Suprapubic skin (tissue), 4 donors: Measurements from ENCODE around the gene NOSIP. TPM values are rescaled to one million over a fixed set of nuclear protein-coding genes. Genes with fewer than 3 reads are reported as not detected.

ENCODE experiments used
- DNase-seq, 2 donors: peaks; one replicate each; pipeline ENCODE4 v3.0.0-alpha.2; 2019; ENCODE audit warnings: low spot score in 2 of 2
- H3K27ac ChIP-seq: fragments of 200-600 bp; sonication (generic); one replicate; pipeline ENCODE4 v1.5.1; 2019
- H3K27me3 ChIP-seq: fragments of 200-600 bp; sonication (generic); one replicate; pipeline ENCODE4 v1.5.1; 2019
- H3K36me3 ChIP-seq: fragments of 200-600 bp; sonication (generic); one replicate; pipeline ENCODE4 v1.5.1; 2019
- H3K4me1 ChIP-seq: fragments of 200-600 bp; sonication (generic); one replicate; pipeline ENCODE4 v1.5.1; 2019
- H3K4me3 ChIP-seq: fragments of 200-600 bp; sonication (generic); one replicate; pipeline ENCODE4 v1.5.1; 2019; ENCODE audit warnings: mild to moderate bottlenecking
- H3K9me3 ChIP-seq: fragments of 200-600 bp; sonication (generic); one replicate; pipeline ENCODE4 v1.5.1; 2019
- EP300 ChIP-seq: sonication (generic); formaldehyde crosslinking; IDR thresholded peaks from one replicate; pipeline ENCODE4 v1.6.1; 2017; ENCODE audit warnings: antibody characterized with exemption
- POLR2A ChIP-seq, 2 donors: fragments of 450-650 bp; IDR thresholded peaks; one replicate each; pipeline ENCODE4 v1.6.1; 2017; ENCODE audit warnings: antibody characterized with exemption in 2 of 2, mild to moderate bottlenecking in 2 of 2, moderate library complexity in 2 of 2
- POLR2AphosphoS5 ChIP-seq, 3 donors: sonication (generic); formaldehyde crosslinking; IDR thresholded peaks; one replicate each; pipeline ENCODE4 v1.6.1; 2017; ENCODE audit warnings: antibody characterized with exemption in 3 of 3
- WGBS: methylation state at CpG from one replicate; pipeline ENCODE4 v1.1.5; 2018; 5-methylcytosine and 5-hydroxymethylcytosine counted together
- total RNA-seq, 4 donors: library from RNA; depleted of rRNA; stranded (reverse); fragments of >200 nt; gene quantifications; one replicate each; pipeline ENCODE4 v1.1.0, GENCODE V29; 2016
- TF ChIP-seq, protein P1 (sequence below), 2 donors: fragments of 200-600 bp in 1 of 2; fragments of 450-650 bp in 1 of 2; sonication (generic) in 1 of 2; IDR thresholded peaks; one replicate each; pipeline ENCODE4 v1.5.1; 2016 to 2019; ENCODE audit warnings: antibody characterized with exemption in 2 of 2, mild to moderate bottlenecking in 1 of 2, moderate library complexity in 1 of 2

The NOSIP gene
- total RNA-seq, 4 donors from 2014 or later = 42.5 to 85.6 (median 68.9) TPM

DNA sequence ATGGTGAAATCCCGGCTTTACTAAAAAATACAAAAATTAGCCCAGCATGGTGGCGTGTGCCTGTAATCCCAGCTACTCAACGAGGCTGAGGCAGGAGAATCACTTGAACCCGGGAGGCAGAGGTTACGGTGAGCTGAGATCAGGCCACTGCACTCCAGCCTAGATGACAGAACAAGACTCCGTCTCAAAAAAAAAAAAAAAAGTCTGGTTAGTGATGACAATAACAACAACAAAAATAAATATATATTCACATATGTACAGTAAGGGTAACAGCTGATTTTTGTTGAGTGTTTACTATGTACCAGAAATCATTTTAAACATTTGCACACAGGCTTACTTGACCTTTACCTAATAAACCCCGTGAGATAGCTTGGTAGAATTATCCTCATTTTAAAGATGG lies 36.6 kb upstream of the NOSIP start:
- Histone ChIP-seq H3K27ac (no peak overlapping the region), H3K27me3 (no peaks in the 10 kb centered on the region), H3K9me3 (no peaks in the 10 kb centered on the region), H3K4me3 (no peak overlapping the region), H3K36me3 (peaks cover 75% of the 10 kb centered on the region), H3K4me1 (peaks cover 21% of the 10 kb centered on the region)
- TF ChIP-seq POLR2AphosphoS5 (IDR thresholded peaks at IDR 0.05) (no peak), EP300 (no peak), POLR2A (IDR thresholded peaks at IDR 0.05) (no peak)
- TF ChIP-seq, protein P1, sequence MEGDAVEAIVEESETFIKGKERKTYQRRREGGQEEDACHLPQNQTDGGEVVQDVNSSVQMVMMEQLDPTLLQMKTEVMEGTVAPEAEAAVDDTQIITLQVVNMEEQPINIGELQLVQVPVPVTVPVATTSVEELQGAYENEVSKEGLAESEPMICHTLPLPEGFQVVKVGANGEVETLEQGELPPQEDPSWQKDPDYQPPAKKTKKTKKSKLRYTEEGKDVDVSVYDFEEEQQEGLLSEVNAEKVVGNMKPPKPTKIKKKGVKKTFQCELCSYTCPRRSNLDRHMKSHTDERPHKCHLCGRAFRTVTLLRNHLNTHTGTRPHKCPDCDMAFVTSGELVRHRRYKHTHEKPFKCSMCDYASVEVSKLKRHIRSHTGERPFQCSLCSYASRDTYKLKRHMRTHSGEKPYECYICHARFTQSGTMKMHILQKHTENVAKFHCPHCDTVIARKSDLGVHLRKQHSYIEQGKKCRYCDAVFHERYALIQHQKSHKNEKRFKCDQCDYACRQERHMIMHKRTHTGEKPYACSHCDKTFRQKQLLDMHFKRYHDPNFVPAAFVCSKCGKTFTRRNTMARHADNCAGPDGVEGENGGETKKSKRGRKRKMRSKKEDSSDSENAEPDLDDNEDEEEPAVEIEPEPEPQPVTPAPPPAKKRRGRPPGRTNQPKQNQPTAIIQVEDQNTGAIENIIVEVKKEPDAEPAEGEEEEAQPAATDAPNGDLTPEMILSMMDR (IDR thresholded peaks at IDR 0.05) = no peak
- WGBS = 96% methylated on average over 7 of the region's 7 CpGs
- DNase-seq = no peak

DNA sequence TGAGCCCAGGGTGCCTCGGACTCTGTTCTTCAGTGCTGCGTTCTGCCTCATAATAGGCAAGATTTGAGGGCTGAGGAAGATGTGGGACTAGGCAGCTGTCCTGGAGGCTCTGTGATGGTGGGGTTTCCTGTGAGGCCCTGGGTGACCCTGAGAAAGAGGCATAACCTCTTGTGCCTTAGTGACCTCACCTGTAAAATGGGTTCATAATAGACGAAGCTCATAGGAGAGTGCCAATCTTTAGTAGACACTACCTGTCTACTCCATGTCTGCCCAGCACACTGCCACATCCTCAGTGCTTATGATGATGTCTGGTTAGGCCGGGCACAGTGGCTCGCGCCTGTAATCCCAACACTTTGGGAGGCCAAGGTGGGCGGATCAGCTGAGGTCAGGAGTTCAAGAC lies 36.2 kb upstream of the NOSIP start:
- peaks cover 22% of the 10 kb centered on the region for H3K4me1 ChIP-seq
- DNase-seq = no peak
- TF ChIP-seq EP300 = no peak
- TF ChIP-seq POLR2A (IDR thresholded peaks at IDR 0.05) = no peak
- TF ChIP-seq, protein P1 (IDR thresholded peaks at IDR 0.05) = no peak
- no peak for TF ChIP-seq POLR2AphosphoS5 (IDR thresholded peaks at IDR 0.05)
- 100% methylated on average over 4 of the region's 7 CpGs for WGBS
- H3K36me3 ChIP-seq = peaks cover 71% of the 10 kb centered on the region
- no peak overlapping the region for H3K4me3 ChIP-seq
- no peaks in the 10 kb centered on the region for H3K9me3 ChIP-seq
- no peaks in the 10 kb centered on the region for H3K27me3 ChIP-seq
- H3K27ac ChIP-seq = no peak overlapping the region

DNA sequence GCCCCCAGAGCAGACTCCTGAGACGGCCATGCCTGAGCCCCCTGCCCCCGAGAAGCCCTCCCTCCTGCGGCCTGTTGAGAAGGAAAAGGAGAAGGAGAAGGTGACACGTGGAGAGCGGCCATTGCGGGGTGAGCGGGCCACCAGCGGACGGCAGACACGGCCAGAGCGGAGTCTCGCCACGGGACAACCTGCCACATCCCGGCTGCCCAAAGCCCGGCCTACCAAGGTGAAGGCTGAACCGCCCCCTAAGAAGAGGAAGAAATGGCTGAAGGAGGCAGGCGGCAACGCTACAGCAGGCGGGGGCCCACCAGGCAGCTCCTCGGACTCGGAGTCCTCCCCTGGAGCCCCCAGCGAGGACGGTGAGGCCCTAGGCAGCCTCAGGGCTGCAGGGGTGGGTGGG lies 35.5 kb upstream of the NOSIP start:
- Histone ChIP-seq H3K27ac (no peak overlapping the region), H3K4me3 (no peak overlapping the region), H3K4me1 (peaks cover 22% of the 10 kb centered on the region), H3K27me3 (no peaks in the 10 kb centered on the region), H3K36me3 (peaks cover 70% of the 10 kb centered on the region), H3K9me3 (no peaks in the 10 kb centered on the region)
- DNase-seq = no peak
- TF ChIP-seq POLR2AphosphoS5 (IDR thresholded peaks at IDR 0.05) = no peak
- TF ChIP-seq, protein P1 (IDR thresholded peaks at IDR 0.05) = no peak
- no peak for TF ChIP-seq POLR2A (IDR thresholded peaks at IDR 0.05)
- WGBS = 89% methylated on average over 21 of the region's 23 CpGs

DNA sequence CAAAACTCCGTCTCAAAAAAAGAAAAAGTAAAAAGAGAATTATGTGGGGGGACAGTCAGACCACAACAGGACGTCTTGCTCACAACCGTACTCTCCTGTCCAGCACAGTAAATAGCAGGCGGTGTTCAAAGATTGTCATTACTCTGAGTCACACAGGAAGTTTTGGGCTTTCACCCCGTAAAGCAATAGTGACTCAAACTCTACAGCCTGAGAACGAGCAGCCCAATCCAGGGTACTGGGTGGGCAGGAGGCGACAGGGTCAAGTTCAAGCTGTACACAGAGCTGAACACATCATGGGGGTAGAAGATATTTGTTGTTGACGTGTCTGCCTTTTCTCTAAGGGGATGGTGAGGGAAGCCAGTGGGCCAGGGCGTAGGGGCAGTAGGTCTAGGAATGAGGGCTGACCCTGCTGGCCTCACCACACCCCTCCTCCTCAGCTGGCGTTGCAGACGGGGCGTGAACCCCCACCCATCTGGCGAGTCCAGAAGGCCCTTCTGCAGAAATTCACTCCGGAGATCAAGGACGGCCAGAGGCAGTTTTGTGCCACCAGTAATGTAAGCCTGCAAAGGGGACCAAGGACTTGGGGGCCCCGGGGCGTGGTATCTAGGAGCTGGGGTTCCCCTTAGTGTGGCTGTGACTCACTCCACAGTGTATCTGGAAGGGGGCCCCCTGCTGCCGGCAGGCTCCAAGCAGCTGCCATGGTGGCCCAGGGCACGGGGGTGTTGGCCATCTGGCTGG lies 33.9 kb upstream of the NOSIP start:
- TF ChIP-seq POLR2A (IDR thresholded peaks at IDR 0.05) = no peak
- TF ChIP-seq, protein P1 (IDR thresholded peaks at IDR 0.05) = no peak
- no peak for TF ChIP-seq POLR2AphosphoS5 (IDR thresholded peaks at IDR 0.05)
- no peak for TF ChIP-seq EP300
- Histone ChIP-seq H3K4me3 (no peak overlapping the region), H3K9me3 (no peaks in the 10 kb centered on the region), H3K36me3 (peaks cover 74% of the 10 kb centered on the region), H3K4me1 (peaks cover 22% of the 10 kb centered on the region), H3K27ac (peak overlapping the region; percentile 22), H3K27me3 (no peaks in the 10 kb centered on the region)
- DNase-seq = no peak
- 64% methylated on average over 13 of the region's 19 CpGs for WGBS

DNA sequence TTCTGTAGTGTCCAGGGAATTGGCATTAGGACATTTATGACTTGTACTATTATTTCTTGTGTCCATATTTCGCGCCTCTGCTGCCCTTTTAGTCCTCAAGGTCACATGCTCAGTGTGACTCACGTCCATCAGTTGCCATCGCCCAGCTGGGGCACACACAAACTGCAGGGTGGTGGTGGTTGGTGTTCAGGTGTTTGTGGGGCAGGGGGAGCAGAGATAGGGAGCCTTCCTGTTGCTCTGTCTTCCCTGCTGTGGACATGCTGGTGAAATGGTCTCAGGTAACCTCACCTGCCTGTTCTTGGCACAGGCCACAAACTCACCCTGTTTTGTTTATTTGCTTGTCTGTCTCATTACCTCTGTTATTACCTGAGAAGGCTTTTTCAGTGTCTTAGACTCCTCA lies 33.0 kb upstream of the NOSIP start:
- Histone ChIP-seq H3K36me3 (peaks cover 76% of the 10 kb centered on the region), H3K9me3 (no peaks in the 10 kb centered on the region), H3K27ac (peak overlapping the region; percentile 22), H3K4me1 (peaks cover 22% of the 10 kb centered on the region), H3K4me3 (no peak overlapping the region), H3K27me3 (no peaks in the 10 kb centered on the region)
- DNase-seq = no peak
- TF ChIP-seq POLR2AphosphoS5 (IDR thresholded peaks at IDR 0.05) (no peak), POLR2A (IDR thresholded peaks at IDR 0.05) (no peak), EP300 (no peak)
- TF ChIP-seq, protein P1 (IDR thresholded peaks at IDR 0.05) = no peak
- 63% methylated on average over 4 of the region's 4 CpGs for WGBS
